Mesodermal cell (in vitro differentiated cells): Measurements from ENCODE around the gene DEFB129.
"Not testable (repeated sequence)": the region's sequence is repeated elsewhere in the genome, so short reads cannot be mapped to it uniquely, and the experiment has no call there.

Experiments used
- H3K27ac ChIP-seq: 2 replicates; pipeline ENCODE4 v1.7.0; 2013; ENCODE audit warnings: mild to moderate bottlenecking, low read depth, low read length, moderate library complexity; ENCODE audit not compliant: severe bottlenecking
- H3K36me3 ChIP-seq: 2 replicates; pipeline ENCODE4 v1.7.1; 2013; ENCODE audit warnings: mild to moderate bottlenecking, low read length, moderate library complexity; ENCODE audit not compliant: control insufficient read depth, insufficient read depth
- H3K4me1 ChIP-seq: one replicate; pipeline ENCODE4 v1.7.1; 2013; ENCODE audit warnings: mild to moderate bottlenecking, low read length; ENCODE audit not compliant: insufficient read depth, control insufficient read depth, poor library complexity, severe bottlenecking
- H3K4me3 ChIP-seq: 2 replicates; pipeline ENCODE4 v1.7.0; 2013; ENCODE audit warnings: low read length, control low read depth, mild to moderate bottlenecking; ENCODE audit not compliant: insufficient read depth, poor library complexity, severe bottlenecking; ENCODE audit errors: extremely low read depth
- H3K9me3 ChIP-seq: 2 replicates; pipeline ENCODE4 v1.7.1; 2013; ENCODE audit warnings: mild to moderate bottlenecking, low read length, moderate library complexity; ENCODE audit not compliant: control insufficient read depth
- WGBS, 2 experiments: methylation state at CpG; one replicate each; pipeline ENCODE4 v1.1.5; 2013; ENCODE audit warnings: missing lambda C conversion rate in 2 of 2; ENCODE audit not compliant: insufficient coverage in 2 of 2; 5-methylcytosine and 5-hydroxymethylcytosine counted together

Gene DEFB129

DNA sequence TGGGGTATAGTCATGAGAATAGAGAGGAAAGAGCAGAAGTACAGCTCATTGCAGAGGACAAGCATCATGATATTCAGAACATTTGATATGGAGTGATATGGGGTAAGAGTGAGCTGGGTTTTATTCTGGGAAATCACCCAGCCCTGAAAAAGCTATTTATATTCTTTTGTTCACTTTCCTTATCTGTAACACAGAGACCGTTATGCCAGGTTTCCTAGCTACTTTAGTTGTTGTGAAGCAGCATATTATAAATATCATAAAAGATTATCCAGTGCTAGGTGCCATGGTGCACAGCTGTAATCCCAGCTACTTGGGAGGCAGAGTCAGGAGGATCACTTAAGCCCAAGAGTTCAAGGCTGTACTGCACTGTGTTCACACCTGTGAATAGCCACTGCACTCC, 9.8 kb upstream of the DEFB129 start:
- no CpG with 5 or more reads among the region's 1 CpG for WGBS, 2 experiments
- Histone ChIP-seq H3K4me3 (no peak overlapping the region), H3K27ac (no peak overlapping the region), H3K9me3 (no peaks in the 10 kb centered on the region), H3K4me1 (no peaks in the 10 kb centered on the region), H3K36me3 (no peaks in the 10 kb centered on the region)

DNA sequence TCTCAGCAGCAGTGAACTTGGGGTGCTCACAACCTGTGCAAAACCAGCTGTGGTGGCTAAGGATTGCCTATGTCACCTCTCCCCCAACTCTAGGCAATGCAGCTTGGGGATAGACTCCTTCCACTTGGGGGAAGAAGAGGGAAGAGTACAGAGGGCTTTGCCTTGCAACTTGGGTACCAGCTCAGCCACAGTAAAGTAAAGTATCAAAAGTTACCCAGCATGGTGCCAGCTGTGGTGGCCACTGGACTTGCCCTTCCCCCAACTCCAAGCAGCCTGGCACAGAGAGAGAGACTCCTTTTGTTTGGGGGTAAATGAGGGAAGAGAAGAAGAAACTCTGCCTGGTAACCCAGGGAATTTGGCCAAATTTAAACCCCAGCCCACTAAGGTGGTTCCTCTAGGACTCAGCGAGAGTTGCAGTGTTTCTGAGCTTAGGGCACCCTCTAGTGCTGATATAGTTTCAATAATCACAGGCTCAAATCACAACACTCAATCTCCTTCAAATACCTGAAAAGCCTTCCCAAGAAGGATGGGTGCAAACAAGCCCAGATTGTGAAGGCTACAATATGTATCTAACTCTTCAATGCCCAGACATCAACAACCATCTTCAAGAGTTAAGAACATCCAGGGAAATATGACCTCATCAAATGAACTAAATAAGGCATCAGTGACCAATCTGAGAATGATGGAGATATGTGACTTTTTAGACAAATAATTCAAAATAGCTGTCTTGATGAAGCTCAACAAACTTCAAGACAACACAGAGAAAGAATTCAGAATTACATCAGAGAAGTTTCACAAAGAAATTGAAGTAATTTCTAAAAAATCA, 7.6 kb upstream of the DEFB129 start:
- WGBS, 2 experiments = 0% methylated on average over 1 of the region's 1 CpG
- no peaks in the 10 kb centered on the region for H3K9me3 ChIP-seq
- no peak overlapping the region for H3K4me3 ChIP-seq
- H3K36me3 ChIP-seq = no peaks in the 10 kb centered on the region
- H3K27ac ChIP-seq = no peak overlapping the region
- no peaks in the 10 kb centered on the region for H3K4me1 ChIP-seq

DNA sequence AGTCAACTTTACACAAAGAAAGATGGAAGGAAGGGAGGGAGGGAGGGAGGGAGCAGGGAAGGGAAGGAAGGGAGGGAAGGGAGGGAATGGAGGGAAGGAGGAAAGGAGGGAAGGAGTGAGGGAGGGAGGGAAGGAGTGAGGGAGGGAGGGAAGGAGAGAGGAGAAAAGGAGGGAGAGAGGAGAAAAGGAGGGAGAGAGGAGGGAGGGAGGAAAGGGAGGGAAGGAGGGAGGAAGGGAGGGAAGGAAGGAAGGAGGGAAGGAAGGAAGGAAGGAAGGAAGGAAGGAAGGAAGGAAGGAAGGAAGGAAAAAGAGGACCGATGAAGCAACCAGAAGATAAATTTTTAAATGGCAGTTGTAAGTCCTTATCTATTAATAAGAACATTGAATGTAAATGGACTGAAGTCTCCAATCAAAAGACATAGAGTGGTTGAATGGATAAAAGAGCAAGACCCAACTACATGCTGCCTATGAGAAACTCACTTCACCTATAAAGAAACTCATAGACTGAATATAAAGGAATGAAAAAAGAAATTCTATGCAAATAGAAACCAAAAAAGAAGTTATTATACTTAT, 5.7 kb upstream of the DEFB129 start:
- no peaks in the 10 kb centered on the region for H3K36me3 ChIP-seq

DNA sequence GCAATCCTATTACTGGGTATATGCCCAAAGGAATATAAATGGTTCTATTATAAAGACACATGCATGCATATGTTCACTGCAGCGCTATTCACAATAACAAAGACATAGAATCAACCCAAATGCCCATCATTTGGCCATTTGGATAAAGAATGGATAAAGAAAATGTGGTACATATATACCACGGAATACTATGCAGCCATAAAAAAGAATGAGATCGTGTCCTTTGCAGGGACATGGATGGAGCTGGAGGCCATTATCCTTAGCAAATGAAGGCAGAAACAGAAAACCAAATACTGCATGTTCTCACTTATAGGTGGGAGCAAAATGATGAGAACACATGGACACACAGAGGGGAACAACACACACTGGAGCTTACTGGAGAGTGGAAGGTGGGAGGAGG, 1.2 kb upstream of the DEFB129 start:
- not testable (repeated sequence) for H3K27ac ChIP-seq, H3K4me3 ChIP-seq, H3K9me3 ChIP-seq, H3K36me3 ChIP-seq, H3K4me1 ChIP-seq
- 90 to 100% methylated on average over 2 of the region's 3 CpGs for WGBS, 2 experiments

More for the DNA sequence above, 5.7 kb upstream of the DEFB129 start:
- WGBS, 2 experiments = 50% methylated on average over 1 of the region's 1 CpG; no CpG with 5 or more reads in 1 of the 2 experiments
- H3K9me3 ChIP-seq = no peaks in the 10 kb centered on the region
- no peak overlapping the region for H3K27ac ChIP-seq
- H3K4me3 ChIP-seq = no peak overlapping the region
- H3K4me1 ChIP-seq = no peaks in the 10 kb centered on the region

DNA sequence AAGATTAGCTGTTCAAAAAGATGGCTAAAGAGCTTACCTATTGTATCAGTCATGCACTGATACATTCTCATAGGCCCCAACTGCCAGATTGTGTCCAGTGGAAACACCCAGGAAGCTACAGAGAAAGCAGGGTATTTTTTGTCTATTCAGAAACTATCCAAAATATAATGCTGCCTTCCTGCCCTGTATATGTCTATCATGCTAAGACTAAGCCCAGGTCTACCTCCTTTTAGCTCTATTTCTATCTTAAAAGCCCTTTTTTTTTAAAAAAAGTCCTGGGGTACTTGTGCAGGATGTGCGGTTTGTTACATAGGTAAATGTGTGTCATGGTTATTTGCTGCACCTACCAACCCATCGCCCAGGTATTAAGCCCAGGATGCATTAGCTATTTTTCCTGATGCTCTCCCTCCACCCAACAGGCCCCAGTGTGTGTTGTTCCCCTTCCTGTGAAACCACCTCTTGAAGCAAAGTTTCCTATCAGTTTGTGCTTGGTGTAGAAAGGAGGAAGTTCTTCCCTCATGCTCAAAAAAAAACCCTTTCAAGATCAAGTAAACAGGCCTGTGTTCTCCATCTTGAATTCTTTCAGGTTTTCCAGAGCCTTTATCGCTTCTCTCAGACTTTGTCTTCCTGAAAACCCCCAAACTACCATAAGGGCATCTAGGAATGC, 514 bp downstream of the DEFB129 start:
- H3K4me3 ChIP-seq = no peak overlapping the region
- no peak overlapping the region for H3K27ac ChIP-seq
- no CpG with 5 or more reads among the region's 3 CpGs for WGBS, 2 experiments
- no peaks in the 10 kb centered on the region for H3K36me3 ChIP-seq
- no peaks in the 10 kb centered on the region for H3K9me3 ChIP-seq
- H3K4me1 ChIP-seq = no peaks in the 10 kb centered on the region

DNA sequence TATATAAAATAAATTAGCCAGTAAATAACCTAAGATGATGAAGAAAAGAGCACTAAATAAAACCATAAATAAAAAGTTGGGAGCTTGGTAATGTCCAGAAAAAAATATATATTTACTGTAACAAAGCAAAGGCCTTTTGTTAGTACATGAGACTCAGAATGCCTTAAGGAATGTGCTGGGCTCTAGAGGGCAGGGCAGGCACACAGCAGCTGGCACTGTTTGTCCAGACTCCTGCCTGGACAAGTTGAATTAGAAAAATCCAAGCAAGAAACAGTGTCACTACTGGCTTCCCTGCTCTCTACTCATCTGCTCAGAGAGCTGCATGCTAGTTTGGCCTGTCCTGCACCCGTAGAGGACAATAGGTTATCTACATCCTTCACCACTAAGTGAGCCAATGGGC, 8.8 kb downstream of the DEFB129 start:
- no peaks in the 10 kb centered on the region for H3K4me1 ChIP-seq
- no peaks in the 10 kb centered on the region for H3K36me3 ChIP-seq
- no peak overlapping the region for H3K4me3 ChIP-seq
- no peaks in the 10 kb centered on the region for H3K9me3 ChIP-seq
- H3K27ac ChIP-seq = no peak overlapping the region
- 80 to 86% methylated on average over 1 of the region's 1 CpG for WGBS, 2 experiments

DNA sequence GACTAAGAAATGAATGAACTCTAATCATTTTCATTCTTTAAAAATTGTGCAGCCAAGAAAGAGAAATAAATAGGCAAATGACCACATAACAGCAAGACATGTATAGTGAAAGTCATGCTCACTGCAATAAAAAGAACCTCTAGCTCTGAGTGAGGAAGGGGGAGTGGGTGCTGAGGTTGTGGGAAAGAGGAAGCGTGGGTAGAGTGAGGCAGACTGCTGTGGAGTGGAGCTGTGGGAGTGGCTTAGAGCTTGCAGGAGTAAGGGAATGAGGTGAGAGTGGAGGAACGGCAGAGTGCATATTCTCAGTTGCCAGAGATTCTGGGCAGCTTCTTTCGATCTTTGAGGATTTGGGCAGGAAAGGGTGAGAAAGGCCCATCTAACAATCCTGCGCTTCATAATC, 10.4 kb downstream of the DEFB129 start:
- 84 to 86% methylated on average over 4 of the region's 4 CpGs for WGBS, 2 experiments
- no peaks in the 10 kb centered on the region for H3K4me1 ChIP-seq
- no peaks in the 10 kb centered on the region for H3K36me3 ChIP-seq
- no peak overlapping the region for H3K27ac ChIP-seq
- no peaks in the 10 kb centered on the region for H3K9me3 ChIP-seq
- H3K4me3 ChIP-seq = no peak overlapping the region

DNA sequence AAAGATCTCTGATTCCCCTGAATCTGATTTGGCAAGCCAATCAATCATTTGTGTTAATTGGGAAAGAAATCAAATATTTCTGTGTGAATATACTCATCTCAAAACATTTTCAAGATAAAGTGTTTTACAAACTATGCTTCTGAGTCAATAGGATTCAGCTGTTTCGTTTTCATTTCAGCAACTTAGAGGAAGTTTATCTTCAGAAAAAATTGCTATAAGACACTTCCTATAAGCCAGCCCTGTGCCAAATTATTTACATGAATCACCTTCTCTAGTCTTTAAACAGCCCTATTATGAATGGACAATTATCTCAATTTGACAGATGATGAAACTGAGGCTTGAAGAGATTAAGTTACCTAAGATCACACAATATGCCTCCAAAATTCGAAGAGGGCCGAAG, 10.9 kb downstream of the DEFB129 start:
- H3K4me1 ChIP-seq = no peaks in the 10 kb centered on the region
- H3K27ac ChIP-seq = no peak overlapping the region
- H3K4me3 ChIP-seq = no peak overlapping the region
- H3K9me3 ChIP-seq = no peaks in the 10 kb centered on the region
- 86% methylated on average over 3 of the region's 3 CpGs; no CpG with 5 or more reads in 1 of the 2 experiments for WGBS, 2 experiments
- no peaks in the 10 kb centered on the region for H3K36me3 ChIP-seq

DNA sequence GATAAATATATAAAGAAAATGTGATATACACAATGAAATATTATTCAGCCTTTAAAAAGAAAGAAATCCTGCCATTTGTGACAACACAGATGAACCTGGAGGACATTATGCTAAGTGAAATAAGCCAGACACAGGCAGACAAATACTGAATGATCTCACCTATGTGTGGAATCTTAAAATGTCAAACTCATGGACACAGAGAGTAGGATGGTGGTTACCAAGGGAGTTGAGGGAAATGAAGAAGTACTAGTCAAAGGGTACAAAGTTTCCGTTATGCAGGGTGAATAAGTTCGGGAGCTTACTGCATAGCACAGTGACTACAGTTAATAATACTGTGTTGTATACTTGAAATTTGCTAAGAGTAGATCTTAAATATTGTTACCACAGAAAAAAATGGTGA, 15.8 kb downstream of the DEFB129 start:
- no peaks in the 10 kb centered on the region for H3K36me3 ChIP-seq
- no peaks in the 10 kb centered on the region for H3K9me3 ChIP-seq
- no peak overlapping the region for H3K4me3 ChIP-seq
- H3K4me1 ChIP-seq = no peaks in the 10 kb centered on the region
- WGBS, 2 experiments = 94 to 100% methylated on average over 2 of the region's 2 CpGs
- no peak overlapping the region for H3K27ac ChIP-seq

DNA sequence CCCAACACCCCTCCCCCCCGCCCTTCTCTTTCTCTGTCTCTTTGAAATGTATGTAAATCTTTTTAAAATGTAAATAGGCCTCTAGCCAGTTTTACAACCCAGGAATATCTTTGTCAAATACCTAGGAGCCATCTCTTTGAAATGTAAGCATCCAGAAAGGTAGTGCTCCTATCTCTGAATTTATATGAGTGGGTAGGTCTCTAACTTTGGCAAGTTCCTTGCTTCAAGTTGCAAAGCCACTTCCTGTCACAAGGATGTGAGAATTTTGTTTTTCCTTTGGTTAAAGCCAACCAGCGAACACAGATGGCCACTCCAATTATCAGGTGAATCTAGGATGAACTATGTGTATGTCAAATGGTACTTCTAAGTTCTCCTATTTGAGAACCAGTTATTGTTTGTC, 24.3 kb downstream of the DEFB129 start:
- Histone ChIP-seq H3K4me3 (no peak overlapping the region), H3K36me3 (no peaks in the 10 kb centered on the region), H3K27ac (no peak overlapping the region), H3K4me1 (no peaks in the 10 kb centered on the region), H3K9me3 (peaks cover 6% of the 10 kb centered on the region)
- WGBS, 2 experiments = 0% methylated on average over 1 of the region's 2 CpGs; no CpG with 5 or more reads in 1 of the 2 experiments

DNA sequence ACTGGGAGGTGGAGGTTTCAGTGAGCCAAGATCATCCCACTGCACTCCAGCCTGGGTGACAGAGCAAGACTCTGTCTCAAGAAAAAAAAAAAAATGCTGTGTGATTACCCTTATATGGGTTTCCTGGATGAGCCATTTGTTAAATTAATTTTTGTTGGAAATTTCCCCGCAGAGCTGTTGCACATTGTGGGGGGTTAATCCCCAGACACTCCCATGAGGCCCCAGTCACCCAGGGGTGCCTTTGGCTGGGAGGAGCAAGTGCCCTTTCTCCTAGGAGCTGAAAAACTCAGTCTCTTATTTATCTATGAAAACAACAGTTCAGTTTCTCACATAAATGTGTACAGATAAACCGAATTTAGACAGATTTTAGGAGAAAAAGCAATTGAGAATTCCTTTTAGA, 25.7 kb downstream of the DEFB129 start:
- Histone ChIP-seq H3K4me1 (no peaks in the 10 kb centered on the region), H3K36me3 (no peaks in the 10 kb centered on the region), H3K27ac (no peak overlapping the region), H3K9me3 (peaks cover 6% of the 10 kb centered on the region), H3K4me3 (no peak overlapping the region)
- 71% methylated on average over 2 of the region's 2 CpGs; no CpG with 5 or more reads in 1 of the 2 experiments for WGBS, 2 experiments
